ENCODE measurements around the gene HDAC4.

HDAC4 gene

GRCh38 chr2:239097428-239097696 lies 303.5 kb downstream of the HDAC4 start:
- H3K36me3 ChIP-seq (ENCODE audit: control insufficient read depth, insufficient read depth, low read length): peaks cover 3% of the 10 kb centered on the region; the same call in 1 of the 2 replicates
- no CpG with 5 or more reads among the region's 12 CpGs for whole genome bisulfite sequencing (ENCODE audit: insufficient coverage, insufficient read length)
- H3K27ac ChIP-seq (ENCODE audit: low read length): no peak overlapping the region
- H3K27me3 ChIP-seq (ENCODE audit: control insufficient read depth, insufficient read depth, low read length): no peaks in the 10 kb centered on the region
- no peak overlapping the region for H3K4me3 ChIP-seq (ENCODE audit: low read length)
- DNase-seq (ENCODE audit: low read depth, low spot score): no peak
- no peaks in the 10 kb centered on the region for H3K4me1 ChIP-seq (ENCODE audit: control insufficient read depth, insufficient read depth, low read length)
- no peaks in the 10 kb centered on the region for H3K9me3 ChIP-seq (ENCODE audit: control insufficient read depth, insufficient read depth, low read length)

- Histone ChIP-seq H3K36me3 (ENCODE audit: control insufficient read depth, insufficient read depth, low read length) (peaks cover 3% of the 10 kb centered on the region; the same call in 1 of the 2 replicates), H3K27me3 (ENCODE audit: control insufficient read depth, insufficient read depth, low read length) (no peaks in the 10 kb centered on the region), H3K4me1 (ENCODE audit: control insufficient read depth, insufficient read depth, low read length) (no peaks in the 10 kb centered on the region), H3K4me3 (ENCODE audit: low read length) (no peak overlapping the region), H3K27ac (ENCODE audit: low read length) (no peak overlapping the region), H3K9me3 (ENCODE audit: control insufficient read depth, insufficient read depth, low read length) (no peaks in the 10 kb centered on the region)
- DNase-seq (ENCODE audit: low read depth, low spot score): no peak
- no CpG with 5 or more reads among the region's 28 CpGs for WGBS (ENCODE audit: insufficient coverage, insufficient read length)
These were observed 304.0 kb downstream of the HDAC4 start for GRCh38 chr2:239096676-239097427.

- Histone ChIP-seq H3K4me1 (ENCODE audit: control insufficient read depth, insufficient read depth, low read length) (no peaks in the 10 kb centered on the region), H3K4me3 (ENCODE audit: low read length) (no peak overlapping the region), H3K27ac (ENCODE audit: low read length) (no peak overlapping the region), H3K27me3 (ENCODE audit: control insufficient read depth, insufficient read depth, low read length) (no peaks in the 10 kb centered on the region), H3K9me3 (ENCODE audit: control insufficient read depth, insufficient read depth, low read length) (no peaks in the 10 kb centered on the region), H3K36me3 (ENCODE audit: control insufficient read depth, insufficient read depth, low read length) (no peaks in the 10 kb centered on the region)
- no CpG with 5 or more reads among the region's 20 CpGs for WGBS (ENCODE audit: insufficient coverage, insufficient read length)
- no peak for DNase-seq (ENCODE audit: low read depth, low spot score)
These were observed 305.2 kb downstream of the HDAC4 start for GRCh38 chr2:239095460-239096081.

GRCh38 chr2:239094867-239095266 lies 306.0 kb downstream of the HDAC4 start:
- WGBS (ENCODE audit: insufficient coverage, insufficient read length): no CpG with 5 or more reads among the region's 17 CpGs
- no peaks in the 10 kb centered on the region for H3K4me1 ChIP-seq (ENCODE audit: control insufficient read depth, insufficient read depth, low read length)
- DNase-seq (ENCODE audit: low read depth, low spot score): no peak
- no peak overlapping the region for H3K4me3 ChIP-seq (ENCODE audit: low read length)
- H3K9me3 ChIP-seq (ENCODE audit: control insufficient read depth, insufficient read depth, low read length): no peaks in the 10 kb centered on the region
- H3K27ac ChIP-seq (ENCODE audit: low read length): no peak overlapping the region
- no peaks in the 10 kb centered on the region for H3K36me3 ChIP-seq (ENCODE audit: control insufficient read depth, insufficient read depth, low read length)
- H3K27me3 ChIP-seq (ENCODE audit: control insufficient read depth, insufficient read depth, low read length): no peaks in the 10 kb centered on the region

GRCh38 chr2:239093952-239094351 lies 306.9 kb downstream of the HDAC4 start:
- H3K9me3 ChIP-seq (ENCODE audit: control insufficient read depth, insufficient read depth, low read length): no peaks in the 10 kb centered on the region
- no peaks in the 10 kb centered on the region for H3K27me3 ChIP-seq (ENCODE audit: control insufficient read depth, insufficient read depth, low read length)
- WGBS (ENCODE audit: insufficient coverage, insufficient read length): no CpG with 5 or more reads among the region's 17 CpGs
- H3K36me3 ChIP-seq (ENCODE audit: control insufficient read depth, insufficient read depth, low read length): no peaks in the 10 kb centered on the region
- no peak overlapping the region for H3K4me3 ChIP-seq (ENCODE audit: low read length)
- no peaks in the 10 kb centered on the region for H3K4me1 ChIP-seq (ENCODE audit: control insufficient read depth, insufficient read depth, low read length)
- no peak for DNase-seq (ENCODE audit: low read depth, low spot score)
- H3K27ac ChIP-seq (ENCODE audit: low read length): no peak overlapping the region

GRCh38 chr2:239093542-239093941 lies 307.3 kb downstream of the HDAC4 start:
- Histone ChIP-seq H3K27ac (ENCODE audit: low read length) (no peak overlapping the region), H3K9me3 (ENCODE audit: control insufficient read depth, insufficient read depth, low read length) (no peaks in the 10 kb centered on the region), H3K27me3 (ENCODE audit: control insufficient read depth, insufficient read depth, low read length) (no peaks in the 10 kb centered on the region), H3K4me3 (ENCODE audit: low read length) (no peak overlapping the region), H3K36me3 (ENCODE audit: control insufficient read depth, insufficient read depth, low read length) (no peaks in the 10 kb centered on the region), H3K4me1 (ENCODE audit: control insufficient read depth, insufficient read depth, low read length) (no peaks in the 10 kb centered on the region)
- no peak for DNase-seq (ENCODE audit: low read depth, low spot score)
- WGBS (ENCODE audit: insufficient coverage, insufficient read length): no CpG with 5 or more reads among the region's 7 CpGs

GRCh38 chr2:239092571-239093294 lies 308.1 kb downstream of the HDAC4 start:
- Histone ChIP-seq H3K4me1 (ENCODE audit: control insufficient read depth, insufficient read depth, low read length) (no peaks in the 10 kb centered on the region), H3K27ac (ENCODE audit: low read length) (no peak overlapping the region), H3K4me3 (ENCODE audit: low read length) (no peak overlapping the region), H3K36me3 (ENCODE audit: control insufficient read depth, insufficient read depth, low read length) (0 out of 2 replicates have a peak, but pooled peaks cover 3% of the 10 kb centered on the region), H3K27me3 (ENCODE audit: control insufficient read depth, insufficient read depth, low read length) (no peaks in the 10 kb centered on the region), H3K9me3 (ENCODE audit: control insufficient read depth, insufficient read depth, low read length) (no peaks in the 10 kb centered on the region)
- no peak for DNase-seq (ENCODE audit: low read depth, low spot score)
- WGBS (ENCODE audit: insufficient coverage, insufficient read length): no CpG with 5 or more reads among the region's 27 CpGs

- no peak overlapping the region for H3K4me3 ChIP-seq (ENCODE audit: low read length)
- no peaks in the 10 kb centered on the region for H3K9me3 ChIP-seq (ENCODE audit: control insufficient read depth, insufficient read depth, low read length)
- no peaks in the 10 kb centered on the region for H3K27me3 ChIP-seq (ENCODE audit: control insufficient read depth, insufficient read depth, low read length)
- DNase-seq (ENCODE audit: low read depth, low spot score): no peak
- WGBS (ENCODE audit: insufficient coverage, insufficient read length): no CpG with 5 or more reads among the region's 13 CpGs
- no peak overlapping the region for H3K27ac ChIP-seq (ENCODE audit: low read length)
- H3K36me3 ChIP-seq (ENCODE audit: control insufficient read depth, insufficient read depth, low read length): 0 out of 2 replicates have a peak, but pooled peaks cover 3% of the 10 kb centered on the region
- no peaks in the 10 kb centered on the region for H3K4me1 ChIP-seq (ENCODE audit: control insufficient read depth, insufficient read depth, low read length)
These were observed 310.9 kb downstream of the HDAC4 start for GRCh38 chr2:239089884-239090283.

- Histone ChIP-seq H3K27ac (ENCODE audit: low read length) (no peak overlapping the region), H3K4me3 (ENCODE audit: low read length) (no peak overlapping the region), H3K4me1 (ENCODE audit: control insufficient read depth, insufficient read depth, low read length) (no peaks in the 10 kb centered on the region), H3K27me3 (ENCODE audit: control insufficient read depth, insufficient read depth, low read length) (no peaks in the 10 kb centered on the region), H3K36me3 (ENCODE audit: control insufficient read depth, insufficient read depth, low read length) (0 out of 2 replicates have a peak, but pooled peaks cover 7% of the 10 kb centered on the region), H3K9me3 (ENCODE audit: control insufficient read depth, insufficient read depth, low read length) (no peaks in the 10 kb centered on the region)
- no CpG with 5 or more reads among the region's 21 CpGs for WGBS (ENCODE audit: insufficient coverage, insufficient read length)
- DNase-seq (ENCODE audit: low read depth, low spot score): no peak
These were observed 313.6 kb downstream of the HDAC4 start for GRCh38 chr2:239087046-239087710.

- Histone ChIP-seq H3K4me3 (ENCODE audit: low read length) (no peak overlapping the region), H3K4me1 (ENCODE audit: control insufficient read depth, insufficient read depth, low read length) (no peaks in the 10 kb centered on the region)
- WGBS (ENCODE audit: insufficient coverage, insufficient read length): no CpG with 5 or more reads among the region's 28 CpGs
These were observed 314.3 kb downstream of the HDAC4 start for GRCh38 chr2:239086325-239087020.

More at GRCh38 chr2:239086325-239087020, 314.3 kb downstream of the HDAC4 start:
- Histone ChIP-seq H3K9me3 (ENCODE audit: control insufficient read depth, insufficient read depth, low read length) (no peaks in the 10 kb centered on the region), H3K36me3 (ENCODE audit: control insufficient read depth, insufficient read depth, low read length) (0 out of 2 replicates have a peak, but pooled peaks cover 7% of the 10 kb centered on the region), H3K27ac (ENCODE audit: low read length) (no peak overlapping the region), H3K27me3 (ENCODE audit: control insufficient read depth, insufficient read depth, low read length) (no peaks in the 10 kb centered on the region)
- no peak for DNase-seq (ENCODE audit: low read depth, low spot score)

Data from iPS DF 6.9 (cell line).